ENCODE results near the gene RCVRN. TPM values are rescaled to one million over a fixed set of nuclear protein-coding genes. Genes with fewer than 3 reads are reported as not detected.
"Not testable (repeated sequence)": the region's sequence is repeated elsewhere in the genome, so short reads cannot be mapped to it uniquely, and the experiment has no call there.

Gene RCVRN
- total RNA-seq, 1 donor from 2014 or later = not detected

DNA sequence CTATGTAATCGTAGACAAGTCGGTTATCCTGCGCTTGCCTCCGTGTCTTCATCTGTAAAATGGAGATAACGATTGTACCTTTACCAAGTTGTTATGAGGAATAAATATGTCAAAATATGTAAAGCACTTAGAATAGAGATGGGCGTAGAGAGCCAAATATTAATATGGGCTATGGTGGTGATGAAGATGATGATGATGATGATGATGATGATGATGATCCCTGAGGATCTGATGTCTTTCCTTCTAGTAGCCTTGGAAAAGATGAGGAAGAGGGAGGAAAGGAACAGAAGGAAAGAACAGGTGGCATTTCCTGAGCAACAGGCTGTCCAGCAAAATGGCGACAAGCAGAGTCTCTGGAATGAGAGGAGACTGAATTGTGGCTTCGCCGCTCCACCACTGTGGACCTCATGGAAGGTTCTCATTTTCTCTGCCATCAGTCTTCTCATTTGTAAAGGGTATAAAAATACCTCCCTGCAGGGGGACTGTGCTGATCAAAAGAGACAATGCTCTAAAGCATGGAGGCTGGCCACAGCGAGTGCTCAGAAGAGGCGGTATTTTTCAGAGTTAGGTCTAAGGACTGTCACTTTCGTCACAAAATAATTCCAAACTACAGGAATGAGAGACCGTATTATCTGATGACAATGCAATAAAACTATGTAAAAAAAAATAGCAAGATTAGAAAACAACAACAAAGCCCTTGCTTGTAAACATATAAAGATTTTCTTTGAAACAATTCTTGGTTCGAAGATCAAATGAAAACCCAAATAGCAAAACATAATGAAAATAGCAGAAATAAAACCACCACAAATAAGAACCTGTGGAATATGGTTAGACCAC, 17.2 kb upstream of the RCVRN start:
- no peak for DNase-seq (ENCODE audit: low read depth, low spot score)

DNA sequence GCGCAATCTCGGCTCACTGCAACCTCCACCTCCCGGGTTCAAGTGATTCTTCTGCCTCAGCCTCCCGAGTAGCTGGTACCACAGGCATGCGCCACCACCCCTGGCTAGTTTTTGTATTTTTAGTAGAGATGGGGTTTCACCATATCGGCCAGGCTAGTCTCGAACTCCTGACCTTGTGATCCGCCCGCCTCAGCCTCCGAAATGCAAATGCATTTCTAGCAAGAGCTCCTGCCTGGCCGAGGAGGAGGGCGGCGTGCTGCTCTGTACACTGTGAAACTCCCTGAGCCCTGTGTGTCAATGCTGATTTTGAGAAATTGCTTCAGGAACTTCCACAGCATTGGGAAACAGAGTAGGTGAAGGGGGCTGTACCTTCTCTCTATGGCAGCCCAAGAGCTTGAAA, 16.1 kb upstream of the RCVRN start:
- not testable (repeated sequence) for DNase-seq (ENCODE audit: low read depth, low spot score)

DNA sequence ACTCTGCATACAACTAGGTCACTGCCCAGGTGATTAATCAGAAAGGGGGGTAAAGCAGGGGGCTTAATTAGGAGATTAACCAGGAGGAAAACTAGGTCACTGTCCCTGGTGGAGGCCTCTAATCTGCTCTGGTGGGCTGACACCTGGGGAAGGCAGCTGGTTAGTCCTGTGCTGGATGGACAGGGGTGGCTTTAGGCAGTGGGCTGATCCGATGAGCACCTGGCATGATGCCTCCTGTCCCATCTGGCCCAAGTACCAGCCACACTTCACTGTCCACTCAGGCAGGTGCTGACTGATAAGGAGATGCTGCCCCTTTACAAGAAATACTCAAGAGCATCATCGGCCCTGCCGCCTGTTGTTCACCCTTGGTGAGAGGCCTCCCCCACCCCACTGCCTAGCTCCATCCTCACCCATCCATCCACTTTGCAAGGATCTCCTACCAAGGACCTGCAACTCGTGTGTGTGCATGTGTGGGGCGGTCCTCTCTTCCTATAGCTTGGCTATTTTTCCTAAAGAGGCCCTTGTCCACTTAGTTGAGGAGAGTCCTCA, 13.8 kb upstream of the RCVRN start:
- no peak for DNase-seq (ENCODE audit: low read depth, low spot score)

DNA sequence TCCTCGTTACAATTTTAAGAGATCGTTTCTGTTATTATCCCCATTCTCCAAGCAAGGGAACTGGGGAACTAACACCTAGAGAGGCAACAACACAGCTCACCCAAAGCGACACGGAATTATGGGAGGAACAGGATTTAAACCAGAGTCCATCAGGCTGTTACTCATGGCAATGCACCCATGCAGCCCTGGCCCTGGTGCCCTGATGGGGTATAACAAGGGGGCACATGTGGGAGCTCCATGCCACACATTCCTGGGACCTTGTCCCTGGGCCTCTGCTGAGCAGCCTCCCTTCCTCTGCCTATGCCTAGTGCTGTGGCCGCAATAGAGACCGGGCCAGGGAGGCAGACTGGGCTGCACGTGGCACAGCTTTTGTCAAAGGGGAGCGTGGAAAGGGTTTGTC, 13.3 kb upstream of the RCVRN start:
- no peak for DNase-seq (ENCODE audit: low read depth, low spot score)

DNA sequence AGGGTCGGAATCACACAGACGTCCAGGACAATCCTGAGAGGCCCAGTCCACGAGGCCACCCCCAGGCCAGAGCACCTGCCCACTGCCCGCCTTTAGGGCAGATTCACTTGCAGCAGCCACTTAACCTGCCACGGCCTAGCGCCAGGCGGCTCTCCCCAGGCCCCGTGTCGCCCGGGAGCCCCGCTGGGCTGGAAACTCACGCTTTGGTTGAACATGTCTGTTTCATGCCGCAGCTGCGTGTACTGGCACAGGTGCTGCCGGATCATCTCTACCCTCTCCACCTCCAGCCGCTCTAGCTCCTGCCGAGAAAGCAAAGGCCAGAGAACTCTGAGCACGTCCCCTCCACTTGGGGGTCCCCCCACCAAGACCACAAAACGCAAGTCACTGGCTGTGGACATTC, 12.7 kb upstream of the RCVRN start:
- no peak for DNase-seq (ENCODE audit: low read depth, low spot score)

DNA sequence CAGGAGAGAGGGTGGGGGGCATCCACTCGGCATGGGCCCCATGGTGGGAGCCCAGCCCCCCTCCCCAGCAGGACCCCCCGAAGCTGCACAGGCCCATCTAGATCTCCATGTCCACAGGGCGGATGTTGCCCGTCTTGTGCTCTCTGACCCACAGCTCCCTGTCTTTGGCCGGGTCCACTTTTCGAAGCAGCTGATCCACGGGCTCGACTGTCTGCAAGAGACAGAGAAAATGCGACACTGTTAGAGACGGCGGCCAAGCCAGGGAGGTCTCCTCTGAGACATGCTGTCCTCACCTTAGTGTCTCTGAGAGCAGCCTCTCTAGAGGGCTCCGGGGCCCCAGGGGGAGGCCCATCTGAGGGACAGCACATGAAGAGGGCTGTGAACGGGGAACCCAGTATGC, 12.1 kb upstream of the RCVRN start:
- no peak for DNase-seq (ENCODE audit: low read depth, low spot score)

DNA sequence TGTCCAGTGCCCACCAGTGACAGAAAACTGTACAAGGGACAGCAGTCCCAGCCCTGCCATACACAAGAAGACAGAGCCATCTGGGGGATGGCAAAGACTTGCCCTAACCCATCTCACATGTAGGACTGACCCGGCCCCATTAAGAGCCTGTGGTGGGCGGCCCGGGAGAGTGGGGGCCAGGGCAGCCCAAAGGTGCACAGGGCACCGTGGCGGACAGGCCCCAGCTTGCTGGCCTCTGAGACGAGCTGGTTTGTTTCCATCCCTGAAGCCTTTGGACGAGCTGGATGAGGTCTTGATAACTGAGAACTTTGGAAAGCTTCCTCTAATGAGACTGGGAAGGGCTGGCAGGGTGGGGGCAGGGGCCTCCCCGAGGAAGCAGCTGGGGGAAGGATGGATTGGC, 11.0 kb upstream of the RCVRN start:
- DNase-seq (ENCODE audit: low read depth, low spot score) = no peak

DNA sequence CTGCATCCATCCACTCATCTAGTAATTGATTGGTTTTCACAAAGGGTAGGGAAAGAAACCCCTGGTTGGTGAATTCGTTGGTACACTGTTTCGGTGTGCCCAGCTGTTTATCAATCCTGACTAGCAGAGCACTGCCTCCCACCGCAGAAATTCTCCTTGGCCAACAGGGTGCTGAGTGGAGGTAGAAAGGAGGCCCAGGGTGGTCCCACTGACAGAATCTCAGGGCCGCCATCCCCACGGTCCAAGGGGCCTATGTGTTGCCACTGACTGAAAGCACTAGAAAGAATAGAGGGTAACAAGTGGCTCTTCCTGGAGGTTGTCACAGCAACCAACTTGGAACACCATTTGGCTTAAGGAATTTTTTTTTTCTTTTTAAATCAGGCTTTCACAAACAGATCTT, 8.4 kb upstream of the RCVRN start:
- no peak for DNase-seq (ENCODE audit: low read depth, low spot score)

DNA sequence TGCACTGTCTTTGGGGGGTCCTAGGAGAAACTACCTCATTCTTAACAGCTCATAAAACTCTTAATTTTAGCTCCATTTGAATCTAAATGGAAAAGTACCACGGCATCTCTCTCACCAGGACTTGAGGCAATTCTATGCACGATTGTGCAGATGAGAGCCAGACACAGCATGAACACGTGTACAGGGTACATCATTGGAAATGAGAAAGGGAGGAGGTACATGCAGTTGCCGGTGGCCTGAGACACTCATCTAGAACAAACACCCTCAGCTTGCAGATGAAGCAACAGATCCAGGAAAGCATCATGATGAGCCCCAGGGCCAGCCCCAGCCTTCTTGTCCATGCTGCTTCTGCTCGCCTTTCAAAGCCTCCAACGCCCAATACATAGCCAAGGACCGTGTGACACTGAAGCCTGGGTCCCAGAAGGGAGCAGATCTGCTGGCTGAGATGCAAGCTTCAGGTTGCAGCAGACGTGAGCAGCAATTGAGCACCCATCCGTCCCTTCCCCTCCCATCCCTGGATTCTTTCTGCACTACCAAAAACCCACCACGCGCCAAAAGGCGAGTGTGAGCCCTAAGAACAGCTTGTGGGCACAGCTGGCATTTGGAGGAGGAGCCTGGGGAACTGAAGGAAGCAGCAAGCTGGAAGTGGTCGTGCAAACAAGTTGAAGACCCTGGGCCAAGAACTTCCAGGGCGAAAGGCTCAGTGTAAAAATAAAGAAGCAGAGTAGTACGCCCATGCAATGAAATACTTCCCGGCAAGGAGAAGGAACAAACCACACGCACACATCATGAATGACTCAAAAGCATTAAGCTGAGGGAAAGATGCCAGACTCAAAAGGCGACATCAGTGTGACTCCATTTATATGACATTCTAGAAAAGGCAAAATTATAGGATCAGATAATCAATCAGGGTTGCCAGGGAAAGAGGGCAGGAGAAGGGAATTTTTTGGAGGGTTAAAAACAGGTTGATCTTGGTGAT, 7.3 kb upstream of the RCVRN start:
- DNase-seq (ENCODE audit: low read depth, low spot score) = no peak

DNA sequence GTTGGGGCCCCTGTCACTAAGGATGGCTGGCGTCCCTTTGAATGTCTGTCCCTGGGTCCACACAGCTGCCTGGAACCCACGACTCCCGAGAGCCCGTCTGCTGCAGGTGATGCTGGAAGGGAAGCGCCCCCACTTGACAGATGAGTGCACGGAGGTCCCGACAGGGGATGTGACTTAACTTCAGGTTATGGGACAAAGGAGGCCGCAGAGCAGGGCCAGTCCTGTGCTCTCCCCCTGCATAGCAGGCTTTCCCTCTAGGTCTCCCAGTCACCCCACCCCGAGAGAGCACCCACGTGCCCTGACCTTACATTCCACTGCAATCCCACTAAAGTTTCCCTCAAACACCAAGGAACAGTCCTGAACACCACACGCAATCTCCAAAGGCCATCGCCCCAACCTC, 6.0 kb upstream of the RCVRN start:
- DNase-seq (ENCODE audit: low read depth, low spot score) = no peak

DNA sequence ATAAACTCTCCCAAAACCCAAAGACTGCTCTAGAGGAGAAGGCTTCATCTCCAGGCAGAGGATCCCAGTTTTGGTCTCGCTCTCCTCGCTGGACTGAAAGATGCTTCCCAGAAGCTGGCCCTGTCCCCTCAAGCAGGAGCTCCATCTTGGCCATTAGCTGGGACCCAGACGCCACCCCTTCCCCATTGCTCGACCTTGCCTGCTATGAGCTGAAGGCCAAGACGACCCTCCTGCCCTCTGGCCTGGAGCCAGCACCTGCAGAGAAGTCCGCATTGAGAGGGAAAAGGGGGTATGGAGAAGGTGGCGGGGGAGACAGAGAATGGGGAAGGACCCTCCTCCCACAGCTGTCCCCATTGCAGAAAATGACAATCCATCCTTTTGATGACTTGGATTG, 3.6 kb upstream of the RCVRN start:
- DNase-seq (ENCODE audit: low read depth, low spot score) = no peak

DNA sequence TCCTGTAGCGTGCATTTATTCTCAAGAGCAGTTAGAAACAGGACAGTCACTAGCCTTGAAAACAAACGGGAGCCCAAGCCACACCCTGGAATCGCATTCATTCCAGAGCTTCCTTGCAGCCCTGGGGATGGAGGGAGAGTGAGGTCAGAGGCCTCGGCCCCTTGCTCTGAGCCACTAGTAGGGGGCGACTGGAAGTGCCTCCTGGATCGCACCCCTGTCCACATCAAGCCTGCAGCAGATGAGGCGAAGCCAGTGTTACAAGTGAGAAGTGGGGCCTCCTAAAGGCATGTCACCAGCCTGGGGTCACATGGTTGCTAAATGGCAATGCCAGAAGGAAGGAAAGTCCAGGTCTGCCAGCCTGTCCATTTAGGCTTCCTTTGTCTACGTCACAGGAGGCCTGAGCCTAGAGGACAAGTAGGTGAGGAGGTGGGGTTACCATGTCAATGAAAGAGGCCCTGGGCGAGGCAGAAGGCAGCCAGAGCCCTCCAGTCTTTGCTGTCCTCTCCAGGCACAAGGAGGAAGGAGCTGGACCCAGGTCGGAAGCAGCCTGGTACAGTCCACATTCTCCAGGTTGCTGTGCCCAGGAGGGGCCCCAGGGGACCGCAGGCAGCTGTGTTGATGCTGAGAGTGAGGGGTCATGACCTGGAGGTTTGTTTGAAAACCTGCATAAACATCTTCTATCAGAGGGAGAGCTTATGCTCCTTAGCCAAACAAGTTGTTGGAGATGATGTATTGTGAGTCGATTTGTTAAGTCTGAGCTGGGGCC, 3.0 kb upstream of the RCVRN start:
- DNase-seq (ENCODE audit: low read depth, low spot score) = no peak

DNA sequence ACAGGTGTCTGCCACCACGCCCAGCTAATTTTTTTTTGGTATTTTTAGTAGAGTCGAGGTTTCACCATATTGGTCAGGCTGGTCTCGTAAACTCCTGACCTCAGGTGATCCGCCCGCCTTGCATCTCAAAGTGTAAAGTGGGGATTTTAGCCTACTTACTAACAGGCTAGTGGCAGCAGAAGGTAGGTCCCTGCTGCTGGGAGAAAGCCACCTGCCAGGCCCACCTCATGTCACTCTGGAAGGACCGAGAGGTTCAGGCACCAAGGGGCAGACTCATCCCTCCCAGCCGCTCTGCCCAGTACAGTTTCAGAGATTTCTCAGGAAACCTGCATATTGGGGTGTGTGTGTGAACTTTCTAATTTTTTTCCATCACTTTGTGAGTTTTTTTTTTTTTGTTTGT, 2.1 kb upstream of the RCVRN start:
- no peak for DNase-seq (ENCODE audit: low read depth, low spot score)

DNA sequence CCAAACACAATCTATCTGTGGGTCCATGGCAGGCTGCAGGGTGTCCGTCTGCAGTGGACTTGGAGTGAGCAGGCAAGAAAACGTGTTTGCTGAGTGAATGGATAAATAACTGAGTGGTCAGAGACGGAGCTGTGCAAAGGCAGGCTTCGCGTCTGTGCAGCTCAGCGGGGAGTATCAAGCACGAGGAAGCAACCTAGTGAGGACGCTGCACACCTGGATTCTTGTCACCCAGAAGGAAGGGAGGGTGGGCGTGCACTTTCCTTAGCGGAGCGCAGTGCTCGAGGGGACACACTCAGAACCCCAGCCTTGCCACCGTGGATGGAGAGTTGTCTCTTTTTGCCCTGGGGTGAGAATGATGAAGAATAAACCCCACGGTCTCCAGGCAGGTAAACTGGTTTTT, 1.5 kb upstream of the RCVRN start:
- DNase-seq (ENCODE audit: low read depth, low spot score) = no peak

DNA sequence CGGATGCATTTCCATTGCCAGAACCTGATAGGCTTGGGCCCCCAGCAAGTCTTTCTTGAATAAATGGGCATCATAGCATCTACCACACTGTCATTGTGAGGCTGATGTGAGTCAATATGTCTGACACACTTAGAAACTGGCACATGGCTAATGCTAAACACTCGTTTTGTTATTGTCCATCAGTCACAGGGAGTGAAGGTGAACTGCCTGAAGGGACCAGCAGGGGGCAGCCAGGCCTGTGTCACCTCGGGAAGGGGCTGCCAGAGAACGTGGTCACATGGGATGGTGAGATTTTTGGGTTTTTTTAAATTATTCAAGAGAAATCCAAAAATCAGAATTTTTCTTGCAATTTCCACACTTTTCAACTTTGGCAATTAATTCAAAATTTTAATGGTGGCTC, 831 bp upstream of the RCVRN start:
- DNase-seq (ENCODE audit: low read depth, low spot score) = no peak

DNA sequence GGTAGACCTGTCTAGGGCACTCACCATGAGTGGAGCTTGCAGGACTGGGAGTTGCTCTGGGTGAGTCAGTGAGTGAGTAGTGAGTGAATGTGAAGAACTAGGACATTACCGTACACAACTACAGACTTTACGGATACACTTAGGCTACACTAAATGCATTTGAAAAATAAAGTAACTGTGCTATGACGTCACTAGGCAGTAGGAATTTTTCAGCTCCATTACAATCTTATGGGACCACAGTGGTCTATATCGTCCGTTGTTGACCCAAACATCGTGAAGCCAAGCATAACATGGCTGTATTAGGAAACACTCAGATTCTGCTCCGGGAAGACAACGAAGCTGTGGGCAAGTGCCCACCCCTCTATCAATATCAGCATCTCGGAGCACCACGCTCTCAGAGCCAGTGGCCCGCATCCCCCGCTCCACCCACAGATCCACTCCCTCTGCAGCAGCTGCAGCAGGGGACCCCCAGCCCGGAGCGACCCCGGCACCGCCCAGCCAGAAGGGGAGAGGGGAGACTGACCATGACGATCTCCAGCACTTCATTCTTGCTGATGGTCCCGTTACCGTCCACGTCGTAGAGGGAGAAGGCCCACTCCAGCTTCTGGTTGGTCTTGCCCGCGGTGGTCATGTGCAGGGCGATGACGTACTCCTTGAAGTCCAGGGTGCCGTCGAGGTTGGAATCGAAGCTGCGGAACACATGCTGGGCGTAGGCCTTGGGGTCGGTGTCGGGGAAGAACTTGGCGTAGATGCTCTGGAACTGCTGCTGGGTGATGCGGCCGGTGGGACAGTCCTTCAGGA, 594 bp downstream of the RCVRN start:
- no peak for DNase-seq (ENCODE audit: low read depth, low spot score)

DNA sequence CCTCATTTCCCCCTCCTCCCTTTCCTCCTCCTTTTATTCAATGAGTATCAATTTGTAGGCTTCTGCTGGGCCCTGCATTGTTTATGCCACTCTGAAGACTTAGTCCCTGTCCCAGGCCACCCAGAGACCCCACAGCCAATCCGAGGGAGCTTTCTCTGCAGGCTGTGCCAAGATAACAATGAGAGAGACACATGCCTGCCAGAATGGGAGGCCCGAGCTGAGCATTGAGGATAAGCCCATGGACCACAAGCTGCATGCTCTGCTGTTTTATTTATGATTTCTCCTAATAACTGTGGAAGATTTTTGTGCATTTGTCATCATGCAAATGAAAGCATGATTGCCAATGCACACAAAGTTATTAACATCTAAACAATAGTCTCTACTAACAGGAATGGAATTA, 3.0 kb downstream of the RCVRN start:
- no peak for DNase-seq (ENCODE audit: low read depth, low spot score)

DNA sequence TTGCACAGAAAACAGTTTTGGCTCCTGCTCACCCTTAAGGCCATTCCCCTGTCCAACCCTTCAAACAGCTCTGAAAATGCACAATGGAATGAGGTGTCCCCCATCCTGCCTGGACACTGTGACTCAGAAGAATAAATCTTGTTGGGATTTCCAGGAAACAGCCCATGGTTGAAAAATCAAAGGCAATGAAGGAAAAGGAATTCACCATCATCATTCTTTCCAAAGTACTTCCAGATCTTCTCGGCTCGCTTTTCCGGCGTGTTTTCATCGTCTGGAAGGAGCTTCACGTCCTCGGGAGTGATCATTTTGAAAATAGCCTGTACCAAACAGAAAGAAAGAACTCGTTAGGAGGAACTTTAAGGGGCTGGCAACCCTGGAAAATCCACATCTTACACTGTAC, 4.3 kb downstream of the RCVRN start:
- DNase-seq (ENCODE audit: low read depth, low spot score) = no peak

DNA sequence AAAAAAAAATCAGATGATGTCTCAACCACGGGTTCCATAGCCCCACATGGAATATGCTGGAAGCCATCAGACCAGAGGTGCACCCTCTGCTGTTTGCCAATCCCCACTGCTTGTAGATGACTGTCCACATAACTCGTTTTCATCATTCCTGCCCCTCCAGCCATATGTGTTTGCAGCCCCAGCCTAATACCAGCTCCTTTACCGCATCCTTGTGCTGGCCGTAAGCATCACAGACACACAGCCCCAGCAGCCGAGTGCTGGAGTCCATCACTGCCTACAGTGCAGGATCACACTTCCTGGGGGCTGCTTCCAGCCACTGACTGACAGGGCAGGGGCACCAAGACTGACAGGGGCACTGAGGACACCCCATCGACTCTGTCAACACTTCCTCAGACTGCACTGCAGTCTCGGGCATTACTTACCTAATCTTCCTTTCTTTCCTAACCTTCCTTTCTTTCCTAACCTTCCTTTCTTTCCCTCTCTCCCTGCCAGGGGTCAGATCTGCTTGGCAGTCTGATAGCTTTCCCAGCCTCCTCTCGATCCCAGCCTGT, 5.0 kb downstream of the RCVRN start:
- DNase-seq (ENCODE audit: low read depth, low spot score) = no peak

DNA sequence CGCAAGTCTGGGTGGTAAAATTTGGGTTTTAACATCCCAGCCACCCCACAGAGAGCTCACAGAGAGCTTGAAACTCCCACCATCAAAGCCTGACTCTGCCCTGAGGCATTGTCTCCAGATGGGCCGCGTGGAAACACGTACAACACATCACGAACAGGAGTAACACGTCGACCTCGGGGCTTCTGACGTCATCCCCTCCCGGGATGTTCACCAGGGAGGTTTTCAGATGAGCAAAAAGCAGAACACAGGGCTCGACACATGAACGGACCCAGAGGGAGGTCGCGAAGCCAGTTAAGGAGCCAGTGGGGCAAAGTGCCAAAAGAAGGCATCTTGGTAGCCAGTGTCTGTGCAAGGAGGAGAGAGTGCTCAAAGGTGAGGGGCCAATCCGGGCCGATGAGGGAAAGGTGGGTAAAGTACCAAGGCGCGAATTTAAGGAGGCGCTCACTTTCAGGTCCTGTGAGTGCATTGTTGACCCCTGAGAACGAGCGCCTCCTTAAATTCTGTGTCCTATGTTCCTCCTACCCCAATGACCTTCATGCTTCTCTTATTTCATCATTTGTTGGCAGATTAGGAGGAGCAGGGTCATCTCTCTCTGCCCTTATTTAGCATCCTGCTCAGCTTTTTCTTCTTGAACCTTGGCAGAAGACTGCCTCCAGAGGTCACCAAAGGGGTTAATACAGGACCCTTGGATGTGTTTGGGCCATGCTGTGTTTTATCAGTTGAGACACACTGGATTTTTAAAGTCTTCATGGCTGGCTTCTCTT, 5.6 kb downstream of the RCVRN start:
- DNase-seq (ENCODE audit: low read depth, low spot score) = no peak

All from pulmonary artery endothelial cell (primary cell).